GM03348 (cell line): ENCODE measurements around the gene ARHGAP4.

Source experiments
- DNase-seq: peaks from one replicate; pipeline ENCODE4 v3.0.0; 2012; ENCODE audit warnings: low spot score

Gene ARHGAP4

GRCh38 chrX:153925739-153926551, at the start of gene ARHGAP4:
TSS of gene ARHGAP4 (minus strand) at chrX:153926264. CDS start at chrX:153926202, 62 bp downstream.
- DNase-seq: no peak

GRCh38 chrX:153974726-153975286, 48.7 kb upstream of the ARHGAP4 start:
- no peak for DNase-seq

GRCh38 chrX:153974003-153974725, 48.1 kb upstream of the ARHGAP4 start:
- DNase-seq: no peak

- DNase-seq: no peak
These were observed 47.3 kb upstream of the ARHGAP4 start for GRCh38 chrX:153973127-153974002.

- peak; percentile 93 for DNase-seq
These were observed 46.5 kb upstream of the ARHGAP4 start, which contains the start of gene TMEM187 for GRCh38 chrX:153972368-153973126. TSS of gene TMEM187 (plus strand) at chrX:153972754. CDS start at chrX:153982063, 9,309 bp downstream.

GRCh38 chrX:153971450-153972367, 45.6 kb upstream of the ARHGAP4 start, which contains the start of gene HCFC1:
TSS of gene HCFC1 (minus strand) at chrX:153971818. CDS start at chrX:153970840, 978 bp downstream.
- DNase-seq: peak; percentile 84

GRCh38 chrX:153971124-153971449, 45.0 kb upstream of the ARHGAP4 start:
- peak; percentile 88 for DNase-seq

- peak; percentile 51 for DNase-seq
These were observed 44.5 kb upstream of the ARHGAP4 start for GRCh38 chrX:153970357-153971123.

- peak; percentile 43 for DNase-seq
These were observed 43.9 kb upstream of the ARHGAP4 start for GRCh38 chrX:153969904-153970356.

- peak; percentile 7 for DNase-seq
These were observed 43.2 kb upstream of the ARHGAP4 start for GRCh38 chrX:153969125-153969903.

GRCh38 chrX:153968754-153969124, 42.7 kb upstream of the ARHGAP4 start:
- DNase-seq: peak; percentile 9

GRCh38 chrX:153968255-153968654, 42.2 kb upstream of the ARHGAP4 start:
- DNase-seq: no peak

- no peak for DNase-seq
These were observed 41.6 kb upstream of the ARHGAP4 start for GRCh38 chrX:153967536-153968224.

- DNase-seq: no peak
These were observed 40.9 kb upstream of the ARHGAP4 start for GRCh38 chrX:153966841-153967535.

GRCh38 chrX:153966283-153966688, 40.2 kb upstream of the ARHGAP4 start:
- DNase-seq: no peak

- DNase-seq: no peak
These were observed 39.3 kb upstream of the ARHGAP4 start for GRCh38 chrX:153965406-153965805.

GRCh38 chrX:153964105-153964504, 38.0 kb upstream of the ARHGAP4 start:
- no peak for DNase-seq
